CD4-positive, alpha-beta T cell (primary cell): ENCODE measurements around the gene CDH4. TPM values are rescaled to one million over a fixed set of nuclear protein-coding genes. Genes with fewer than 3 reads are reported as not detected.

ENCODE experiments used
- ATAC-seq: fragments of 200-7000 bp; cut with Tn5 transposase; one replicate; pipeline ENCODE4 v1.10.0; 2022; ENCODE audit warnings: mild to moderate bottlenecking; ENCODE audit not compliant: poor library complexity
- CTCF ChIA-PET: fragments of 350-600 bp; sonication (Branson Sonifier 250); formaldehyde crosslinking; loops from one replicate; lab custom pipeline; 2021; ENCODE audit warnings: antibody characterized with exemption, inconsistent platforms; lab: Charles Lee
- POLR2A ChIA-PET: fragments of 350-600 bp; sonication (Branson Sonifier 250); formaldehyde crosslinking; loops from one replicate; lab custom pipeline; 2021; ENCODE audit warnings: antibody characterized with exemption, inconsistent platforms; lab: Charles Lee
- DNase-seq, 14 experiments: peaks; one replicate each; pipeline ENCODE4 v3.0.0-alpha.2; 2013 to 2020; ENCODE audit warnings: mixed read lengths in 2 of 14
- H3K27ac ChIP-seq, 2 donors: one replicate each; pipeline versions ENCODE4 v1.5.1 to v1.7.0; 2013; ENCODE audit warnings: low read length in 2 of 2, low read depth in 1 of 2, mild to moderate bottlenecking in 1 of 2
- H3K27me3 ChIP-seq, 2 experiments: 1 replicate in 1 of 2; 2 replicates in 1 of 2; pipeline versions ENCODE4 v1.6.1 to v1.7.0; 2013; ENCODE audit warnings: low read length in 2 of 2, control low read depth in 1 of 2, mild to moderate bottlenecking in 1 of 2, moderate library complexity in 1 of 2; ENCODE audit not compliant: insufficient read depth in 2 of 2, control insufficient read depth in 1 of 2
- H3K36me3 ChIP-seq: one replicate; pipeline ENCODE4 v1.6.1; 2013; ENCODE audit warnings: low read length, control low read depth; ENCODE audit not compliant: insufficient read depth
- H3K4me1 ChIP-seq: one replicate; pipeline ENCODE4 v1.6.1; 2013; ENCODE audit warnings: low read length, control low read depth; ENCODE audit not compliant: insufficient read depth
- H3K4me3 ChIP-seq: one replicate; pipeline ENCODE4 v1.5.1; 2013; ENCODE audit warnings: mild to moderate bottlenecking, low read length, moderate library complexity
- H3K9me3 ChIP-seq, 2 experiments: 1 replicate in 1 of 2; 2 replicates in 1 of 2; pipeline versions ENCODE4 v1.6.1 to v1.7.0; 2013; ENCODE audit warnings: low read length in 2 of 2, mild to moderate bottlenecking in 2 of 2, control low read depth in 1 of 2, moderate library complexity in 1 of 2; ENCODE audit not compliant: control insufficient read depth in 1 of 2, insufficient read depth in 1 of 2
- H3K27ac Mint-ChIP-seq: one replicate; pipeline ENCODE4 v1.8.0; 2020; ENCODE audit warnings: mixed read lengths
- H3K27me3 Mint-ChIP-seq: one replicate; pipeline ENCODE4 v1.8.0; 2021; ENCODE audit warnings: mixed read lengths
- H3K36me3 Mint-ChIP-seq: one replicate; pipeline ENCODE4 v1.8.0; 2021; ENCODE audit warnings: low read depth, mixed read lengths
- H3K4me1 Mint-ChIP-seq: one replicate; pipeline ENCODE4 v1.8.0; 2021; ENCODE audit warnings: low read depth, mixed read lengths
- H3K4me3 Mint-ChIP-seq: one replicate; pipeline ENCODE4 v1.8.0; 2020; ENCODE audit warnings: mild to moderate bottlenecking, mixed read lengths
- H3K9me3 Mint-ChIP-seq: one replicate; pipeline ENCODE4 v1.8.0; 2020; ENCODE audit warnings: mixed read lengths
- CTCF ChIP-seq: fragments of 200-600 bp; IDR thresholded peaks from one replicate; pipeline ENCODE4 v1.8.0; 2022; ENCODE audit warnings: antibody characterized with exemption, mild to moderate bottlenecking
- intact Hi-C, 2 experiments: fragments of 100-400 bp; cut with DNase I in 1 of 2; cut with micrococcal nuclease in 1 of 2; formaldehyde crosslinking; loops; one replicate each; pipeline versions ENCODE4 v1.15.1 to v1.9.0; 2023 to 2025; cut with DNase I, micrococcal nuclease
- total RNA-seq, 174 experiments: library from RNA in 2 of 174; stranded (reverse) in 2 of 174; gene quantifications; one replicate each; pipeline ENCODE4 v1.2.3 and lab custom pipeline; 2021 to 2026

CDH4 gene
- total RNA-seq, 2 experiments from 2014 or later = 0.11 TPM

- H3K27me3 Mint-ChIP-seq = no peaks in the 10 kb centered on the region
- no peaks in the 10 kb centered on the region for H3K27me3 ChIP-seq
- no peak overlapping the region for H3K27ac Mint-ChIP-seq
- H3K9me3 Mint-ChIP-seq = no peaks in the 10 kb centered on the region
- TF ChIP-seq CTCF = no peak
- H3K4me1 ChIP-seq = no peaks in the 10 kb centered on the region
- H3K27ac ChIP-seq = no peak overlapping the region
- H3K4me3 Mint-ChIP-seq = no peak overlapping the region
- no peaks in the 10 kb centered on the region for H3K36me3 ChIP-seq
- intact Hi-C loops = no loop called here
- no peak overlapping the region for H3K4me3 ChIP-seq
- DNase-seq (no peak), ATAC-seq (no peak)
- no peaks in the 10 kb centered on the region for H3K4me1 Mint-ChIP-seq
- H3K9me3 ChIP-seq = peaks cover 0 to 10% of the 10 kb centered on the region in 2 experiments
- ChIA-PET CTCF (no interaction called here), POLR2A (no interaction called here)
- H3K36me3 Mint-ChIP-seq = no peaks in the 10 kb centered on the region
Measured at GRCh38 chr20:61765081-61765870, 513.2 kb downstream of the CDH4 start.

GRCh38 chr20:61765871-61766654, 514.0 kb downstream of the CDH4 start:
- no peaks in the 10 kb centered on the region for H3K9me3 Mint-ChIP-seq
- no peak for ATAC-seq
- POLR2A ChIA-PET = no interaction called here

More at GRCh38 chr20:61765871-61766654, 514.0 kb downstream of the CDH4 start:
- no peak for TF ChIP-seq CTCF
- Histone ChIP-seq H3K27ac (no peak overlapping the region), H3K27me3 (no peaks in the 10 kb centered on the region), H3K4me3 (no peak overlapping the region), H3K4me1 (no peaks in the 10 kb centered on the region), H3K9me3 (peaks cover 0 to 10% of the 10 kb centered on the region in 2 experiments), H3K36me3 (no peaks in the 10 kb centered on the region)
- no peaks in the 10 kb centered on the region for H3K36me3 Mint-ChIP-seq
- H3K4me1 Mint-ChIP-seq = no peaks in the 10 kb centered on the region
- intact Hi-C loops = no loop called here
- H3K27ac Mint-ChIP-seq = no peak overlapping the region
- no peak overlapping the region for H3K4me3 Mint-ChIP-seq
- peak in 1 of 14 experiments; percentile 29 for DNase-seq
- H3K27me3 Mint-ChIP-seq = no peaks in the 10 kb centered on the region
- CTCF ChIA-PET = no interaction called here
